HepG2 (cell line): ENCODE data around the gene KCNK17. TPM values are rescaled to one million over a fixed set of nuclear protein-coding genes. Genes with fewer than 3 reads are reported as not detected.

Experiments
- ATAC-seq: fragments of 200-7000 bp; cut with Tn5 transposase; 3 replicates; pipeline ENCODE4 v1.9.1; 2020; ENCODE audit warnings: mild to moderate bottlenecking, moderate library complexity
- BruUV-seq: library from RNA; stranded (reverse); fragments of 400-500 nt; replicated peaks from 2 replicates; lab custom pipeline; 2021; lab: Mats Ljungman, UMichigan
- CTCF ChIA-PET: fragments of 300-600 bp; formaldehyde crosslinking; extraction: SDS; loops from one replicate; lab custom pipeline; 2021; ENCODE audit warnings: low total read pairs, inconsistent platforms, low intra/inter-chr PET ratio; lab: Yijun Ruan, JAX
- POLR2A ChIA-PET: fragments of 350-600 bp; sonication (Branson Sonifier 250); formaldehyde crosslinking; loops from one replicate; lab custom pipeline; 2020; ENCODE audit warnings: antibody characterized with exemption, inconsistent platforms; lab: Yijun Ruan, JAX
- DNase-seq: peaks from one replicate; pipeline ENCODE4 v3.0.0-alpha.2; 2015; ENCODE audit warnings: low spot score
- FAIRE-seq: peaks from 3 replicates; lab custom pipeline; 2011; peaks lifted over from hg19 to GRCh38; lab: Jason Lieb, UNC
- H2AFZ ChIP-seq: one replicate; pipeline ENCODE4 v1.6.1; 2011; ENCODE audit warnings: low read length, inconsistent platforms
- H3K27ac ChIP-seq: fragments of 300-600 bp; 3 replicates; pipeline ENCODE4 v1.8.0; 2011; ENCODE audit warnings: mixed run types, mild to moderate bottlenecking, mixed read lengths, low read length, inconsistent platforms; ENCODE audit not compliant: insufficient read depth; ENCODE audit errors: extremely low read length
- H3K27me3 ChIP-seq, 2 experiments: fragments of 200-600 bp in 1 of 2; 2 replicates in 1 of 2; 3 replicates in 1 of 2; pipeline versions ENCODE4 v1.6.0 to v1.8.0; 2011; ENCODE audit warnings: low read length in 2 of 2, mild to moderate bottlenecking in 2 of 2, moderate library complexity in 2 of 2, inconsistent platforms in 1 of 2; ENCODE audit not compliant: insufficient read depth in 2 of 2, control insufficient read depth in 1 of 2
- H3K36me3 ChIP-seq, 2 experiments: fragments of 200-600 bp in 1 of 2; replicated peaks in 1 of 2; 2 replicates in 1 of 2; 3 replicates in 1 of 2; pipeline versions ENCODE4 v1.5.1 to v1.8.0; 2011; ENCODE audit warnings: low read length in 2 of 2, inconsistent platforms in 1 of 2; ENCODE audit not compliant: insufficient read depth in 2 of 2, control insufficient read depth in 1 of 2
- H3K4me1 ChIP-seq: 2 replicates; pipeline ENCODE4 v1.5.1; 2012; ENCODE audit warnings: low read length, inconsistent platforms; ENCODE audit not compliant: insufficient read depth
- H3K4me2 ChIP-seq: 2 replicates; pipeline ENCODE4 v1.6.0; 2011; ENCODE audit warnings: low read depth, low read length, inconsistent platforms
- H3K4me3 ChIP-seq, 3 experiments: fragments of 200-600 bp in 1 of 3; sonication (generic), shearing (Covaris generic) in 1 of 3; replicated peaks in 1 of 3; 2 replicates each; pipeline ENCODE4 v1.5.1; 2011 to 2016; ENCODE audit warnings: low read length in 3 of 3, inconsistent platforms in 2 of 3, low read depth in 2 of 3, mild to moderate bottlenecking in 2 of 3, control low read depth in 1 of 3, mixed read lengths in 1 of 3; ENCODE audit not compliant: insufficient read depth in 1 of 3
- H3K79me2 ChIP-seq: one replicate; pipeline ENCODE4 v1.6.1; 2011; ENCODE audit warnings: low read length, inconsistent platforms; ENCODE audit not compliant: insufficient read depth
- H3K9ac ChIP-seq: 2 replicates; pipeline ENCODE4 v1.6.0; 2011; ENCODE audit warnings: mild to moderate bottlenecking, low read depth, low read length, inconsistent platforms; ENCODE audit not compliant: insufficient read depth
- H3K9me3 ChIP-seq: 2 replicates; pipeline ENCODE4 v1.5.1; 2012; ENCODE audit warnings: mild to moderate bottlenecking, low read length
- H4K20me1 ChIP-seq: 2 replicates; pipeline ENCODE4 v1.6.0; 2011; ENCODE audit warnings: inconsistent platforms, mild to moderate bottlenecking, low read length, moderate library complexity; ENCODE audit not compliant: insufficient read depth
- EED ChIP-seq: sonication (generic); formaldehyde crosslinking; IDR thresholded peaks from 2 replicates; pipeline ENCODE4 v1.5.0; 2020; ENCODE audit warnings: mild to moderate bottlenecking, missing genetic modification reagents
- ELF1 ChIP-seq: sonication (generic); formaldehyde crosslinking; IDR thresholded peaks from 2 replicates; pipeline ENCODE4 v1.4.0; 2020; ENCODE audit warnings: missing genetic modification reagents
- FOXK1 ChIP-seq: sonication (generic); formaldehyde crosslinking; IDR thresholded peaks from 2 replicates; pipeline ENCODE4 v1.4.0; 2020; ENCODE audit warnings: low read depth, missing genetic modification reagents, borderline replicate concordance
- HDAC2 ChIP-seq: sonication (generic); formaldehyde crosslinking; IDR thresholded peaks from 2 replicates; pipeline ENCODE4 v1.4.0; 2020; ENCODE audit warnings: missing genetic modification reagents
- NAIF1 ChIP-seq: sonication (generic); formaldehyde crosslinking; IDR thresholded peaks from 2 replicates; pipeline ENCODE4 v1.5.0; 2020; ENCODE audit warnings: mild to moderate bottlenecking, missing genetic modification reagents, borderline replicate concordance
- RARA ChIP-seq: IDR thresholded peaks from 2 replicates; pipeline ENCODE4 v1.6.1; 2016; ENCODE audit warnings: missing genetic modification reagents, missing compliant biosample characterization
- ZNF263 ChIP-seq: sonication (generic); formaldehyde crosslinking; IDR thresholded peaks from 2 replicates; pipeline ENCODE4 v1.4.0; 2020; ENCODE audit warnings: missing genetic modification reagents
- ZNF343 ChIP-seq: sonication (generic); formaldehyde crosslinking; IDR thresholded peaks from 2 replicates; pipeline ENCODE4 v1.4.0; 2020; ENCODE audit warnings: mild to moderate bottlenecking, missing genetic modification reagents
- ZNF367 ChIP-seq: sonication (generic); formaldehyde crosslinking; IDR thresholded peaks from 2 replicates; pipeline ENCODE4 v1.4.0; 2020; ENCODE audit warnings: missing genetic modification reagents, borderline replicate concordance
- WGBS: methylation state at CpG from one replicate; pipeline ENCODE4 v1.1.6; 2017; ENCODE audit warnings: low lambda C conversion rate; 5-methylcytosine and 5-hydroxymethylcytosine counted together
- in situ Hi-C: cut with HindIII; loops from 2 replicates; pipeline ENCODE4 v1.10.0; 2017; ENCODE audit warnings: low pct_unique_long_range_greater_than_20kb; ENCODE audit not compliant: extremely low pct_ligation_motif_present
- intact Hi-C: fragments of 100-400 bp; cut with micrococcal nuclease; formaldehyde crosslinking; loops from one replicate; pipeline ENCODE4 v1.10.0; 2022; ENCODE audit not compliant: unreplicated experiment
- polyA plus RNA-seq, 8 experiments: library from polyadenylated mRNA; depleted of rRNA in 3 of 8; stranded (reverse) in 7 of 8; unstranded in 1 of 8; fragments of >200 nt; fragmentation: Illumina TruSeq in 4 of 8; extraction: Trizol in 4 of 8; gene quantifications; 2 replicates each; pipeline versions ENCODE4 v1.2.1 to v1.2.3, GENCODE V29; 2011 to 2016; ENCODE audit warnings: low read depth in 4 of 8, missing spikeins in 1 of 8, mixed read lengths in 1 of 8; ENCODE audit not compliant: insufficient read depth in 1 of 8
- total RNA-seq, 5 experiments: library from RNA; depleted of rRNA; stranded (reverse); fragments of >200 nt; fragmentation: Illumina TruSeq; extraction: Trizol; gene quantifications; 2 replicates each; pipeline ENCODE4 v1.2.3, GENCODE V29; 2016; ENCODE audit warnings: low read depth in 1 of 5
- TF ChIP-seq, protein P1 (sequence below): sonication (generic); formaldehyde crosslinking; IDR thresholded peaks from 2 replicates; pipeline ENCODE4 v1.4.0; 2020; ENCODE audit warnings: low read depth, mild to moderate bottlenecking, missing genetic modification reagents
- TF ChIP-seq, protein P2 (sequence below): sonication (generic); formaldehyde crosslinking; IDR thresholded peaks from 2 replicates; pipeline ENCODE4 v1.9.0; 2021; ENCODE audit warnings: missing genetic modification reagents, mild to moderate bottlenecking, borderline replicate concordance
- TF ChIP-seq, protein P3 (sequence below): sonication (generic); formaldehyde crosslinking; IDR thresholded peaks from 2 replicates; pipeline ENCODE4 v1.8.0; 2022; ENCODE audit warnings: mild to moderate bottlenecking, missing genetic modification reagents, moderate library complexity
- TF ChIP-seq, protein P4 (sequence below): sonication (generic); formaldehyde crosslinking; IDR thresholded peaks from 2 replicates; pipeline ENCODE4 v1.5.1; 2020; ENCODE audit warnings: mild to moderate bottlenecking, missing genetic modification reagents
- TF ChIP-seq, protein P5 (sequence below): sonication (generic); formaldehyde crosslinking; IDR thresholded peaks from 2 replicates; pipeline ENCODE4 v1.5.1; 2020; ENCODE audit warnings: missing genetic modification reagents, mild to moderate bottlenecking, borderline replicate concordance

Gene KCNK17
- total and polyA plus RNA-seq, 2 of the 13 experiments (the other 11 are each of a cell fraction or from before 2014, with no cell fraction given): not detected

DNA sequence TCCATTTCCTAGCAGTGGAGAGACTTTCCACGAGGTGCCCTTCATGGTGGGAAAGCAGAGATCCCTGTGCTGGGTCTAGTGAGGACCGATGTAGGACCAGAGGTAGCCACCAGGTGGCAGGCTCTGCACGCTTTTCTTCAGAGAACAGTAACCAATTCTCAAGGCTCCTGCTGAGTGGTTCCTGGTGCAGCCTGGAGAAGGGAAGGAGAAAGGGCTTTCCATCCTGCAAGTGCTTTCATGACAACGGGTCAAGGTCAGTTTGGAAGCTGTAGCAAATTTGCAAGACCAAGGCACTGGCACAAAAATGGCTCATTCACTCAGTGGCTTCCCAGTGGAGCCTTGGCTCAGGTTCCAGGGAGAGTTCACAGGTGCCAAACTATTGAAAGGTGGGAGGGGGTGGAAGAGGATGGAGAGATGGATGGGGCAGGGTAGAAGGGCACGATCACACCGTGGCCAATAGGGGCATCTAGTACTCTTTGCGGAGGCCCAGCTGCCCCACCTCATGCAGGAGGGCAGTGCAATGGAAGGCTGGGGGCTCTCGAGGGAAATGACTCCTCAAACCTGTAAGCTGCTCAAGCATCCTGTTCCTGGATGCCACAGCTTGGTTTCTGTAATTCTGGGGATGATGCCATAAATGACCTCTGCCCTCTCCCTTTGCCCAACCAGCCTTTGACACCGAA is 33.8 kb upstream of the KCNK17 start (continued):
- TF ChIP-seq, protein P1, sequence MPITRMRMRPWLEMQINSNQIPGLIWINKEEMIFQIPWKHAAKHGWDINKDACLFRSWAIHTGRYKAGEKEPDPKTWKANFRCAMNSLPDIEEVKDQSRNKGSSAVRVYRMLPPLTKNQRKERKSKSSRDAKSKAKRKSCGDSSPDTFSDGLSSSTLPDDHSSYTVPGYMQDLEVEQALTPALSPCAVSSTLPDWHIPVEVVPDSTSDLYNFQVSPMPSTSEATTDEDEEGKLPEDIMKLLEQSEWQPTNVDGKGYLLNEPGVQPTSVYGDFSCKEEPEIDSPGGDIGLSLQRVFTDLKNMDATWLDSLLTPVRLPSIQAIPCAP (CRISPR knock-in tag): no peak
- TF ChIP-seq EED (CRISPR knock-in tag): 0 out of 2 replicates have a peak, but pooled peaks have one; percentile 32
- peak; percentile 9; the same call in 1 of the 2 replicates for TF ChIP-seq ELF1 (CRISPR knock-in tag)
- TF ChIP-seq, protein P2, sequence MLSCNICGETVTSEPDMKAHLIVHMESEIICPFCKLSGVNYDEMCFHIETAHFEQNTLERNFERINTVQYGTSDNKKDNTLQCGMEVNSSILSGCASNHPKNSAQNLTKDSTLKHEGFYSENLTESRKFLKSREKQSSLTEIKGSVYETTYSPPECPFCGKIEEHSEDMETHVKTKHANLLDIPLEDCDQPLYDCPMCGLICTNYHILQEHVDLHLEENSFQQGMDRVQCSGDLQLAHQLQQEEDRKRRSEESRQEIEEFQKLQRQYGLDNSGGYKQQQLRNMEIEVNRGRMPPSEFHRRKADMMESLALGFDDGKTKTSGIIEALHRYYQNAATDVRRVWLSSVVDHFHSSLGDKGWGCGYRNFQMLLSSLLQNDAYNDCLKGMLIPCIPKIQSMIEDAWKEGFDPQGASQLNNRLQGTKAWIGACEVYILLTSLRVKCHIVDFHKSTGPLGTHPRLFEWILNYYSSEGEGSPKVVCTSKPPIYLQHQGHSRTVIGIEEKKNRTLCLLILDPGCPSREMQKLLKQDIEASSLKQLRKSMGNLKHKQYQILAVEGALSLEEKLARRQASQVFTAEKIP (CRISPR knock-in tag): no peak
- no peak for TF ChIP-seq NAIF1 (CRISPR knock-in tag)
- TF ChIP-seq ZNF263 (CRISPR knock-in tag): no peak
- TF ChIP-seq ZNF343 (CRISPR knock-in tag): no peak

DNA sequence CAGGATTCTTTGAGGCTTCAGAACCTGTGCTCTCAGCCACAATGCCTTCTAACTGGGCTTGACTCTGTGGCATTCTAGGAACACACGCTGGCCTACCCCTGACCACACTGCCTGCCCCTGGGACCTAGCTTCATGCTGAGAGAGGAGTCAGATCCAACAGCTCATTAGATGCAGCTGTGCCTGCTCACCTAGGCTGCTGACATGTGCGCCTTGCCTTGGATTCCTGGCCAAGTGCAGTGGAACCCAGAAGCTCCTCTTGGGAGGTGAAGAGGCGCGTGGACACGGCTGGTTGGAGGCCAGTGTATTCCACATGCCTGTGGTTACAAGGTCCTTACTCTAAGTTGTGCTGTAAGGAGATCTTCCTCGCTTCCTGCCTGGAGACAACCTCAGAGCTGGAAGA is 33.0 kb upstream of the KCNK17 start:
- no peak overlapping the region for H3K27ac ChIP-seq
- ATAC-seq: no peak
- BruUV-seq: no TSS peak
- intact Hi-C loops (no loop called here), in situ Hi-C loops (no loop called here)
- no peaks in the 10 kb centered on the region for H3K27me3 ChIP-seq
- H3K9me3 ChIP-seq: no peaks in the 10 kb centered on the region
- ChIA-PET CTCF (interaction anchor here (1.8 kb wide), 1 partner anchor 545 kb away, joined by 19 read pairs; no protein-coding TSS in a partner anchor), POLR2A (no interaction called here)
- WGBS: 93% methylated on average over 2 of the region's 6 CpGs
- DNase-seq: no peak
- no peak overlapping the region for H3K9ac ChIP-seq
- no peak for FAIRE-seq
- no peak overlapping the region for H2AFZ ChIP-seq
- H4K20me1 ChIP-seq: no peaks in the 10 kb centered on the region
- no peak overlapping the region for H3K4me2 ChIP-seq
- H3K4me3 ChIP-seq: no peak overlapping the region
- no peaks in the 10 kb centered on the region for H3K4me1 ChIP-seq
- no peaks in the 10 kb centered on the region for H3K79me2 ChIP-seq
- H3K36me3 ChIP-seq: no peaks in the 10 kb centered on the region
- TF ChIP-seq RARA (CRISPR knock-in tag) (no peak), FOXK1 (CRISPR knock-in tag) (no peak), ZNF367 (CRISPR knock-in tag) (no peak), HDAC2 (CRISPR knock-in tag) (no peak)
- TF ChIP-seq, protein P3, sequence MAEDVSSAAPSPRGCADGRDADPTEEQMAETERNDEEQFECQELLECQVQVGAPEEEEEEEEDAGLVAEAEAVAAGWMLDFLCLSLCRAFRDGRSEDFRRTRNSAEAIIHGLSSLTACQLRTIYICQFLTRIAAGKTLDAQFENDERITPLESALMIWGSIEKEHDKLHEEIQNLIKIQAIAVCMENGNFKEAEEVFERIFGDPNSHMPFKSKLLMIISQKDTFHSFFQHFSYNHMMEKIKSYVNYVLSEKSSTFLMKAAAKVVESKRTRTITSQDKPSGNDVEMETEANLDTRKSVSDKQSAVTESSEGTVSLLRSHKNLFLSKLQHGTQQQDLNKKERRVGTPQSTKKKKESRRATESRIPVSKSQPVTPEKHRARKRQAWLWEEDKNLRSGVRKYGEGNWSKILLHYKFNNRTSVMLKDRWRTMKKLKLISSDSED (CRISPR knock-in tag): no peak
- TF ChIP-seq, protein P4, sequence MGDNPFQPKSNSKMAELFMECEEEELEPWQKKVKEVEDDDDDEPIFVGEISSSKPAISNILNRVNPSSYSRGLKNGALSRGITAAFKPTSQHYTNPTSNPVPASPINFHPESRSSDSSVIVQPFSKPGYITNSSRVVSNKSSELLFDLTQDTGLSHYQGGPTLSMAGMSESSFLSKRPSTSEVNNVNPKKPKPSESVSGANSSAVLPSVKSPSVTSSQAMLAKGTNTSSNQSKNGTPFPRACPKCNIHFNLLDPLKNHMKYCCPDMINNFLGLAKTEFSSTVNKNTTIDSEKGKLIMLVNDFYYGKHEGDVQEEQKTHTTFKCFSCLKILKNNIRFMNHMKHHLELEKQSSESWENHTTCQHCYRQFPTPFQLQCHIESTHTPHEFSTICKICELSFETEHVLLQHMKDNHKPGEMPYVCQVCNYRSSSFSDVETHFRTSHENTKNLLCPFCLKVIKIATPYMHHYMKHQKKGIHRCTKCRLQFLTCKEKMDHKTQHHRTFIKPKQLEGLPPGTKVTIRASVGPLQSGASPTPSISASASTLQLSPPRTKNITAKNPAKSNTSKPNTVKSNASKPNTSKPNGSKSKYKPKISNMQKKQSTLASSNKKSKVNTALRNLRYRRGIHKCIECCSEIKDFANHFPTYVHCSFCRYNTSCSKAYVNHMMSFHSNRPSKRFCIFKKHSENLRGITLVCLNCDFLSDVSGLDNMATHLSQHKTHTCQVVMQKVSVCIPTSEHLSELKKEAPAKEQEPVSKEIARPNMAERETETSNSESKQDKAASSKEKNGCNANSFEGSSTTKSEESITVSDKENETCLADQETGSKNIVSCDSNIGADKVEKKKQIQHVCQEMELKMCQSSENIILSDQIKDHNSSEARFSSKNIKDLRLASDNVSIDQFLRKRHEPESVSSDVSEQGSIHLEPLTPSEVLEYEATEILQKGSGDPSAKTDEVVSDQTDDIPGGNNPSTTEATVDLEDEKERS: no peak
- TF ChIP-seq, protein P5, sequence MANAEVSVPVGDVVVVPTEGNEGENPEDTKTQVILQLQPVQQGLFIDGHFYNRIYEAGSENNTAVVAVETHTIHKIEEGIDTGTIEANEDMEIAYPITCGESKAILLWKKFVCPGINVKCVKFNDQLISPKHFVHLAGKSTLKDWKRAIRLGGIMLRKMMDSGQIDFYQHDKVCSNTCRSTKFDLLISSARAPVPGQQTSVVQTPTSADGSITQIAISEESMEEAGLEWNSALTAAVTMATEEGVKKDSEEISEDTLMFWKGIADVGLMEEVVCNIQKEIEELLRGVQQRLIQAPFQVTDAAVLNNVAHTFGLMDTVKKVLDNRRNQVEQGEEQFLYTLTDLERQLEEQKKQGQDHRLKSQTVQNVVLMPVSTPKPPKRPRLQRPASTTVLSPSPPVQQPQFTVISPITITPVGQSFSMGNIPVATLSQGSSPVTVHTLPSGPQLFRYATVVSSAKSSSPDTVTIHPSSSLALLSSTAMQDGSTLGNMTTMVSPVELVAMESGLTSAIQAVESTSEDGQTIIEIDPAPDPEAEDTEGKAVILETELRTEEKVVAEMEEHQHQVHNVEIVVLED: no peak
